Forelimb muscle (tissue), 1 donor: ENCODE data around the gene TRABD. TPM values are rescaled to one million over a fixed set of nuclear protein-coding genes. Genes with fewer than 3 reads are reported as not detected.

ENCODE experiments used
- DNase-seq: peaks from one replicate; pipeline ENCODE4 v3.0.0-alpha.2; 2013; ENCODE audit warnings: low read depth
- polyA plus RNA-seq: library from polyadenylated mRNA; unstranded; fragments of 120-200 nt; gene quantifications from one replicate; pipeline ENCODE4 v1.2.1, GENCODE V29; 2013; ENCODE audit not compliant: insufficient read length

Gene TRABD
- polyA plus RNA-seq, 1 donor = 19.5 TPM

GRCh38 chr22:50238755-50239154 is 53.0 kb downstream of the TRABD start:
- no peak for DNase-seq

GRCh38 chr22:50242406-50242949 is 56.8 kb downstream of the TRABD start:
- DNase-seq = no peak

- DNase-seq = no peak
Observed at GRCh38 chr22:50243685-50244419, 58.1 kb downstream of the TRABD start.

GRCh38 chr22:50244420-50245213 is 58.9 kb downstream of the TRABD start, which contains the start of gene TUBGCP6:
Gene TUBGCP6 (minus strand): TSS chr22:50245023. CDS start chr22:50244459, 564 bp downstream.
- peak; percentile 77 for DNase-seq

- DNase-seq = no peak
Observed at GRCh38 chr22:50245214-50246072, 59.7 kb downstream of the TRABD start.

- no peak for DNase-seq
Observed at GRCh38 chr22:50246242-50247175, 60.8 kb downstream of the TRABD start.

GRCh38 chr22:50247748-50248147 is 62.0 kb downstream of the TRABD start:
- DNase-seq = no peak

GRCh38 chr22:50248196-50249081 is 62.7 kb downstream of the TRABD start:
- DNase-seq = no peak

Other genes with a start within 250 kb of the TRABD start
- gene PIM3, start 225.1 kb upstream of the TRABD start, polyA plus RNA-seq = 13.4 TPM
- gene IL17REL, start 173.1 kb upstream of the TRABD start, polyA plus RNA-seq = not detected
- not detected for gene TTLL8, start 127.6 kb upstream of the TRABD start, polyA plus RNA-seq
- 1.2 TPM for gene MLC1, start 100.5 kb upstream of the TRABD start, polyA plus RNA-seq
- 0.82 TPM for gene MOV10L1, start 95.9 kb upstream of the TRABD start, polyA plus RNA-seq
- gene PANX2, start 15.2 kb upstream of the TRABD start, polyA plus RNA-seq = 0.18 TPM
- gene SELENOO, start 15.1 kb downstream of the TRABD start, polyA plus RNA-seq = 15.7 TPM
- gene TUBGCP6, start 59.1 kb downstream of the TRABD start, polyA plus RNA-seq = 27.3 TPM
- 14.5 TPM for gene HDAC10, start 65.4 kb downstream of the TRABD start, polyA plus RNA-seq
- 33.2 TPM for gene MAPK12, start 75.8 kb downstream of the TRABD start, polyA plus RNA-seq
- 5.6 TPM for gene MAPK11, start 84.5 kb downstream of the TRABD start, polyA plus RNA-seq
- gene PLXNB2, start 121.7 kb downstream of the TRABD start, polyA plus RNA-seq = 77.0 TPM
- 5.2 TPM for gene DENND6B, start 141.1 kb downstream of the TRABD start, polyA plus RNA-seq
- 35.5 TPM for gene PPP6R2, start 157.4 kb downstream of the TRABD start, polyA plus RNA-seq